ENCODE data around the gene ZSWIM1.
"Not testable (repeated sequence)": the region's sequence is repeated elsewhere in the genome, so short reads cannot be mapped to it uniquely, and the experiment has no call there.

ZSWIM1 gene

GRCh38 chr20:45899046-45899835 is 18.2 kb downstream of the ZSWIM1 start:
- DNase-seq (ENCODE audit: low read depth, low spot score), result no peak
- H3K4me3 ChIP-seq (ENCODE audit: low read depth, low read length), result no peak overlapping the region
- TF ChIP-seq, protein P1, sequence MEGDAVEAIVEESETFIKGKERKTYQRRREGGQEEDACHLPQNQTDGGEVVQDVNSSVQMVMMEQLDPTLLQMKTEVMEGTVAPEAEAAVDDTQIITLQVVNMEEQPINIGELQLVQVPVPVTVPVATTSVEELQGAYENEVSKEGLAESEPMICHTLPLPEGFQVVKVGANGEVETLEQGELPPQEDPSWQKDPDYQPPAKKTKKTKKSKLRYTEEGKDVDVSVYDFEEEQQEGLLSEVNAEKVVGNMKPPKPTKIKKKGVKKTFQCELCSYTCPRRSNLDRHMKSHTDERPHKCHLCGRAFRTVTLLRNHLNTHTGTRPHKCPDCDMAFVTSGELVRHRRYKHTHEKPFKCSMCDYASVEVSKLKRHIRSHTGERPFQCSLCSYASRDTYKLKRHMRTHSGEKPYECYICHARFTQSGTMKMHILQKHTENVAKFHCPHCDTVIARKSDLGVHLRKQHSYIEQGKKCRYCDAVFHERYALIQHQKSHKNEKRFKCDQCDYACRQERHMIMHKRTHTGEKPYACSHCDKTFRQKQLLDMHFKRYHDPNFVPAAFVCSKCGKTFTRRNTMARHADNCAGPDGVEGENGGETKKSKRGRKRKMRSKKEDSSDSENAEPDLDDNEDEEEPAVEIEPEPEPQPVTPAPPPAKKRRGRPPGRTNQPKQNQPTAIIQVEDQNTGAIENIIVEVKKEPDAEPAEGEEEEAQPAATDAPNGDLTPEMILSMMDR (IDR thresholded peaks at IDR 0.05; ENCODE audit: low read depth, low read length), result no peak
- in situ Hi-C loops (cut with HindIII; ENCODE audit: low sequenced_read_pairs), result no loop called here

- DNase-seq (ENCODE audit: low read depth, low spot score); in situ Hi-C loops (cut with HindIII; ENCODE audit: low sequenced_read_pairs); H3K4me3 ChIP-seq (ENCODE audit: low read depth, low read length): not testable (repeated sequence)
These were observed 20.3 kb downstream of the ZSWIM1 start for GRCh38 chr20:45901332-45901731.

DNA sequence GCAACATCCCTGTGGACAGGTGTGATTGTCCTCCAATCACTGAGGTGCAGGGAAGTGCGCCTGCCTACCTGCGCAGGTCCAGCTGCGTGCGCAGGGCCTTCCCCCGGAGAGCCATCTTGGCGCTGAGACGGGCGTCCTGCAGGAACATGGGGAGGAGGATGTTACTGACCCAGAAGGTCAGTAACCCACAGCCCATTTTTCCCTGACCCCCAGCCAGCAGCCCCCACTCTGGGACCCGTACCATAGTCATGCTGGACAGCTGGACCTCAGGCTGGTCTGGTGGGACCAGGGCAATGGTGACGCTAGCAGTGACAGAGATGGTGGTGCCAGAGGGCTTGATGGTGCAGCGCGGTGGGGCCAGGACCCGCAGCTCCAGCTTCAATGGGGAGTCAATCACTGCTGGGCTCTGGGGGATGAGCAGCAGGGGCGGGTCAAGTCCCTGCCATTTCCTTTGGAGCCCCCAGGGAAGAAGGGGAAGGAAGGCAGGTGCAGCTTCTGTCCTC is 21.2 kb downstream of the ZSWIM1 start:
- no peak for DNase-seq (ENCODE audit: low read depth, low spot score)
- TF ChIP-seq, protein P1 (IDR thresholded peaks at IDR 0.05; ENCODE audit: low read depth, low read length), result no peak
- in situ Hi-C loops (cut with HindIII; ENCODE audit: low sequenced_read_pairs), result no loop called here
- no peak overlapping the region for H3K4me3 ChIP-seq (ENCODE audit: low read depth, low read length)

- in situ Hi-C loops (cut with HindIII; ENCODE audit: low sequenced_read_pairs), result no loop called here
- TF ChIP-seq, protein P1 (IDR thresholded peaks at IDR 0.05; ENCODE audit: low read depth, low read length), result no peak
- DNase-seq (ENCODE audit: low read depth, low spot score), result no peak
- H3K4me3 ChIP-seq (ENCODE audit: low read depth, low read length), result no peak overlapping the region
These were observed 23.8 kb downstream of the ZSWIM1 start for GRCh38 chr20:45904583-45905504.

DNA sequence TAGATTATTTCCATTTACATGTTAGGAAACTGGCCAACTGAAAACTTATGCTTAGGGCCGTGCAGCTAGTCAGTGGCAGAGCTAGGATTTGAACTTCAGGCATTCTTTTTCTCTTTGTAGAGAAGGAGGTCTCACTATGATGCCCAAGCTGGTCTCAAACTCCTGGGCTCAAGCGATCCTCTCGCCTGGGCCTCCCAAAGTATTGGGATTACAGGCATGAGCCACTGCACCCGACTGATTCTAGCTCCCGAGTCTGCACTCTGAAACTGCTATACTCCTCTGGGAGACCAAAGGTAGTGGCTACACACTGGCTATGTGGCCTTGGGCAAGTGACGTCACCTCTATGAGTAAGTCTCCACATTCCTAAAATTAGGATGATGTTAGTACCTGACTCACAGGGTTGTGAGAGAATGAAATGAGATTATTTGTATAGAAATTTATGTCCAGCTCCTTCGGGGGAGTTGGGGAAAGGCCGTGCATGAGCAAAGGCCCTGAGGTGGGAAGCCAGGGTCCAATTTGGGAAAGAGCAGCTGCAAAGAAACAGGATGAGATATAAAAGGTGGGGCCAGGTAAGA is 24.6 kb downstream of the ZSWIM1 start:
- in situ Hi-C loops (cut with HindIII; ENCODE audit: low sequenced_read_pairs), result no loop called here
- TF ChIP-seq, protein P1 (IDR thresholded peaks at IDR 0.05; ENCODE audit: low read depth, low read length), result no peak
- H3K4me3 ChIP-seq (ENCODE audit: low read depth, low read length), result no peak overlapping the region
- DNase-seq (ENCODE audit: low read depth, low spot score), result peak; percentile 67

DNA sequence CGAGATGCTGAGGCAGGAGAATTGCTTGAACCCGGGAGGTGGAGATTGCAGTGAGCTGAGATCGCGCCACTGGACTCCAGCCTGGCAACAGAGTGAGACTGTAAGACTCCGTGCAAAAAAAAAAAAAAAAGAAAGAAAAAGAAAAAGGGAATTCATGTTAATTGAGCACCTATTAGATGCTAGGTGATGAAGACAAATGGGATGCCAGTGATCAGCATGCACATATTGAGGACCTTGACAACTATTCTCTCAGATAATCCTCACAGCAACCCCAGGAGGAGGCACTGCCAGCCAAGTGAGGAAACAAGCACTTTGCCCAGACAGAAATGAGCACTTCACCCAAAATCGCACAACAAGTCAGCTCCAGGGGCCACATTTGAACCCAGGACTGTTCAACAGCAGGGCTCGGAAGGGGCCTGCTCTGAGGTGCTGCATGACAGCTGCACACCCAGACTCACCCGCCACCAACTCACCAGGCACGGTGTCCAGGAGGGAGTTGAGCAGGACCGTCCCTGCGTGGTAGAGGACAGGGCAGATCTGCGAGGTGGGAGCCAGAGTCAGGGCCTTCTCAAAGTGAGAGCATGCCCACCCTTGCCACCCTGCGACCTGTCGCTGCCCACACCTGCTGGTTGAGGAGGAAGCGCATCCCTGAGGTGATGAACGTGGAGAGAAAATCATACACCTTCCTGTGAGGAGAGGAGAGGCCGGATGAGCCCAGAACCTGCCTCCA is 26.4 kb downstream of the ZSWIM1 start:
- no peak for DNase-seq (ENCODE audit: low read depth, low spot score)
- H3K4me3 ChIP-seq (ENCODE audit: low read depth, low read length), result no peak overlapping the region
- in situ Hi-C loops (cut with HindIII; ENCODE audit: low sequenced_read_pairs), result no loop called here
- TF ChIP-seq, protein P1 (IDR thresholded peaks at IDR 0.05; ENCODE audit: low read depth, low read length), result no peak

Measured in astrocyte of the spinal cord (primary cell).